Spleen (tissue), 7 donors: ENCODE data around the gene COL26A1.

ENCODE experiments used
- POLR2A ChIP-seq, 3 donors: fragments of 450-650 bp; IDR thresholded peaks; one replicate each; pipeline ENCODE4 v1.5.1; 2017; ENCODE audit warnings: antibody characterized with exemption in 3 of 3, mild to moderate bottlenecking in 1 of 3
- POLR2AphosphoS5 ChIP-seq, 3 donors: sonication (generic); formaldehyde crosslinking; IDR thresholded peaks; one replicate each; pipeline ENCODE4 v1.5.1; 2017; ENCODE audit warnings: antibody characterized with exemption in 3 of 3
- TF ChIP-seq, protein P1 (sequence below), 11 experiments: fragments of 200-600 bp in 7 of 11; fragments of 450-650 bp in 4 of 11; sonication (generic) in 4 of 11; IDR thresholded peaks in 8 of 11; conservative IDR thresholded peaks in 3 of 11; 1 replicate in 7 of 11; 2 replicates in 4 of 11; pipeline versions ENCODE4 v1.4.0 to v1.8.0; 2016 to 2021; ENCODE audit warnings: antibody characterized with exemption in 11 of 11, inconsistent platforms in 4 of 11, mild to moderate bottlenecking in 1 of 11
- donor health status: DM: no; HTN: no; CAD: no; lungs with moderate emphysema.
- donor health status: DM: no; HTN: no; CAD: no.
- donor health status: DM: no; HTN: no; CAD: no.

DNA sequence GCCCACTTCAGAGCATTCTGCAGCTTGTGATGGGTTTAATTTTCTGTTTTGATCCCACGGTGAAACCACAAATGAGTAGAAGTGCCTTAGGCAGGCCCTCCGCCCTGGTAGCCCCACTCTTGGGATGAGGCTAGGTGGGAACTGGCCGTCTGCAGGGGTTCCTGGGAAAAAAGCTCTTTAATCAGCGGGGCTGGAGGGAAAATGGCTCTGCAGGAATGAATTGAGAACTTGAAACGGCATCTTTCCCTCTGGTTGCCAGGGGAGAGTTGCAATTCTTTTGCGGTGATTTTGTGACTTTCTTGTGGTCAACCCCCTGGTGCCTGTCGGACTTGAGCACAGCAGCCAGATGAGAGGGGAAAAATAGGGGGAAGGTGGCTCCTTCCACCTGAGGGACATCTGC is 32.7 kb downstream of the COL26A1 start:
- TF ChIP-seq, protein P1, sequence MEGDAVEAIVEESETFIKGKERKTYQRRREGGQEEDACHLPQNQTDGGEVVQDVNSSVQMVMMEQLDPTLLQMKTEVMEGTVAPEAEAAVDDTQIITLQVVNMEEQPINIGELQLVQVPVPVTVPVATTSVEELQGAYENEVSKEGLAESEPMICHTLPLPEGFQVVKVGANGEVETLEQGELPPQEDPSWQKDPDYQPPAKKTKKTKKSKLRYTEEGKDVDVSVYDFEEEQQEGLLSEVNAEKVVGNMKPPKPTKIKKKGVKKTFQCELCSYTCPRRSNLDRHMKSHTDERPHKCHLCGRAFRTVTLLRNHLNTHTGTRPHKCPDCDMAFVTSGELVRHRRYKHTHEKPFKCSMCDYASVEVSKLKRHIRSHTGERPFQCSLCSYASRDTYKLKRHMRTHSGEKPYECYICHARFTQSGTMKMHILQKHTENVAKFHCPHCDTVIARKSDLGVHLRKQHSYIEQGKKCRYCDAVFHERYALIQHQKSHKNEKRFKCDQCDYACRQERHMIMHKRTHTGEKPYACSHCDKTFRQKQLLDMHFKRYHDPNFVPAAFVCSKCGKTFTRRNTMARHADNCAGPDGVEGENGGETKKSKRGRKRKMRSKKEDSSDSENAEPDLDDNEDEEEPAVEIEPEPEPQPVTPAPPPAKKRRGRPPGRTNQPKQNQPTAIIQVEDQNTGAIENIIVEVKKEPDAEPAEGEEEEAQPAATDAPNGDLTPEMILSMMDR (IDR thresholded peaks at IDR 0.05 in 8 of 11, conservative IDR thresholded peaks at IDR 0.05 in 3 of 11), result no peak
- TF ChIP-seq POLR2A (IDR thresholded peaks at IDR 0.05), result no peak
- no peak for TF ChIP-seq POLR2AphosphoS5 (IDR thresholded peaks at IDR 0.05)
